ENCODE results near the gene AZIN2. TPM values are rescaled to one million over a fixed set of nuclear protein-coding genes. Genes with fewer than 3 reads are reported as not detected.

AZIN2 gene
- total and polyA plus RNA-seq, 9 of the 15 experiments (the other 6 are each of a cell fraction or from before 2014, with no cell fraction given) = 0.06 to 0.91 (median 0.42) TPM; not detected in 2

DNA sequence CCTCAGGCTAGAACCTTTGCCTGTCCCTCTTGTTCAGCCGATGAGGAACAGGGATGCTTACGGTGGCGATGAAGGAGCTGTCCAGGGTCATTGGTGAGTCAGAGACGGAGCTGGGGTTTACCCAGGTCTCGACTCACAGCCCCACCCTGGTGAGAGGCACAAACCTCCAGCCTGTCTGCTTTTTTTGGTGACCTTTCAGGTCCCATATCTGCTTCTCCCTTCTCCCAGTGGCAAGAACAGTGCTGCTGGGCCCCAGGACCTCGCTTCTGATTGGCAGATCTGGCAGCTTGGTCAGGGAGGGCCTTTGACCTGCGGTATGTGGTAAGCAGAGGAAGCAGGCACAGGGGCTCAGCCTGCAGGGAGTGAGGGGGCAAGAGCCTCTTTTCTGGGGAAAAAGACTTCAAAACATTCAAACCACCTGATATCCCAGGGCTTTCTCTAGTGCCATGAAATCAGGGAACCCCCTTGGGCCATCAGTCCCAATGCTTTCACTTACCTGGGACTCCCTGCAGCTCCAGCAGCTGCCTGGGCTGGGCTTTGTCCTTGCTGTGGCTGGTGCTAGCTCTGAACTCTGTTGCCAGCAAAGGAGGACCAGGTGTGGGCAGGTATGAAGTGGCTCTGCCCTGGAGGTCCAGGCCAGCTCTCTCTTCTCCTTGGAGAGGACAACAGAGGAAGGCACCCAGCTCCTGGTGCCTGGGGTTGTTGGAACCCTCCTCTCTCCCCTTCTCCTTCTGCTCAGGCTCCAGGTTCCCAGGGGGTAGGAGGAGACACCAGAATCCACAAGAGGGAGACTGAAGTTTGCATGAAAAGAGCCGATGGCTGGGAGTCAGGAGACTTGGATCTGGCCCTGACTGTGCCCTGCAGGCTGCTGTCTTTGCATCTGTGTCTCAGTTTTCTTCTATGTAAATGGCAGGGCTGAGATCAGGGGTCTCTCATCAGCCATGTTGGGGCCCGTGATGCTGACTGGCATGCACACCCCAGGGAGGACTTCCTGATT, 59.5 kb downstream of the AZIN2 start (continued):
- TF ChIP-seq, protein P1, sequence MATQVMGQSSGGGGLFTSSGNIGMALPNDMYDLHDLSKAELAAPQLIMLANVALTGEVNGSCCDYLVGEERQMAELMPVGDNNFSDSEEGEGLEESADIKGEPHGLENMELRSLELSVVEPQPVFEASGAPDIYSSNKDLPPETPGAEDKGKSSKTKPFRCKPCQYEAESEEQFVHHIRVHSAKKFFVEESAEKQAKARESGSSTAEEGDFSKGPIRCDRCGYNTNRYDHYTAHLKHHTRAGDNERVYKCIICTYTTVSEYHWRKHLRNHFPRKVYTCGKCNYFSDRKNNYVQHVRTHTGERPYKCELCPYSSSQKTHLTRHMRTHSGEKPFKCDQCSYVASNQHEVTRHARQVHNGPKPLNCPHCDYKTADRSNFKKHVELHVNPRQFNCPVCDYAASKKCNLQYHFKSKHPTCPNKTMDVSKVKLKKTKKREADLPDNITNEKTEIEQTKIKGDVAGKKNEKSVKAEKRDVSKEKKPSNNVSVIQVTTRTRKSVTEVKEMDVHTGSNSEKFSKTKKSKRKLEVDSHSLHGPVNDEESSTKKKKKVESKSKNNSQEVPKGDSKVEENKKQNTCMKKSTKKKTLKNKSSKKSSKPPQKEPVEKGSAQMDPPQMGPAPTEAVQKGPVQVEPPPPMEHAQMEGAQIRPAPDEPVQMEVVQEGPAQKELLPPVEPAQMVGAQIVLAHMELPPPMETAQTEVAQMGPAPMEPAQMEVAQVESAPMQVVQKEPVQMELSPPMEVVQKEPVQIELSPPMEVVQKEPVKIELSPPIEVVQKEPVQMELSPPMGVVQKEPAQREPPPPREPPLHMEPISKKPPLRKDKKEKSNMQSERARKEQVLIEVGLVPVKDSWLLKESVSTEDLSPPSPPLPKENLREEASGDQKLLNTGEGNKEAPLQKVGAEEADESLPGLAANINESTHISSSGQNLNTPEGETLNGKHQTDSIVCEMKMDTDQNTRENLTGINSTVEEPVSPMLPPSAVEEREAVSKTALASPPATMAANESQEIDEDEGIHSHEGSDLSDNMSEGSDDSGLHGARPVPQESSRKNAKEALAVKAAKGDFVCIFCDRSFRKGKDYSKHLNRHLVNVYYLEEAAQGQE (IDR thresholded peaks at IDR 0.05; ENCODE audit: borderline replicate concordance) = peak; percentile 83
- TF ChIP-seq, protein P1 (CRISPR knock-in tag; IDR thresholded peaks at IDR 0.05; ENCODE audit: low read depth) = peak; percentile 56; the same call in 1 of the 2 replicates
- TF ChIP-seq ZNF431 (CRISPR knock-in tag; IDR thresholded peaks at IDR 0.05) (no peak), EHMT2 (IDR thresholded peaks at IDR 0.05) (0 out of 2 replicates have a peak, but pooled peaks have one; percentile 22), JUND (IDR thresholded peaks at IDR 0.05; ENCODE audit: borderline replicate concordance, low read depth, low read length) (0 out of 2 replicates have a peak, but pooled peaks have one; percentile 19), JUND (tag; IDR thresholded peaks at IDR 0.05; ENCODE audit: borderline replicate concordance, low read depth, low read length) (no peak), FOSL1 (tag; conservative IDR thresholded peaks at IDR 0.05) (0 out of 2 replicates have a peak, but pooled peaks have one; percentile 32)
- TF ChIP-seq, protein P2, sequence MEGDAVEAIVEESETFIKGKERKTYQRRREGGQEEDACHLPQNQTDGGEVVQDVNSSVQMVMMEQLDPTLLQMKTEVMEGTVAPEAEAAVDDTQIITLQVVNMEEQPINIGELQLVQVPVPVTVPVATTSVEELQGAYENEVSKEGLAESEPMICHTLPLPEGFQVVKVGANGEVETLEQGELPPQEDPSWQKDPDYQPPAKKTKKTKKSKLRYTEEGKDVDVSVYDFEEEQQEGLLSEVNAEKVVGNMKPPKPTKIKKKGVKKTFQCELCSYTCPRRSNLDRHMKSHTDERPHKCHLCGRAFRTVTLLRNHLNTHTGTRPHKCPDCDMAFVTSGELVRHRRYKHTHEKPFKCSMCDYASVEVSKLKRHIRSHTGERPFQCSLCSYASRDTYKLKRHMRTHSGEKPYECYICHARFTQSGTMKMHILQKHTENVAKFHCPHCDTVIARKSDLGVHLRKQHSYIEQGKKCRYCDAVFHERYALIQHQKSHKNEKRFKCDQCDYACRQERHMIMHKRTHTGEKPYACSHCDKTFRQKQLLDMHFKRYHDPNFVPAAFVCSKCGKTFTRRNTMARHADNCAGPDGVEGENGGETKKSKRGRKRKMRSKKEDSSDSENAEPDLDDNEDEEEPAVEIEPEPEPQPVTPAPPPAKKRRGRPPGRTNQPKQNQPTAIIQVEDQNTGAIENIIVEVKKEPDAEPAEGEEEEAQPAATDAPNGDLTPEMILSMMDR (IDR thresholded peaks at IDR 0.05 in 2 of 3, conservative IDR thresholded peaks at IDR 0.05 in 1 of 3; ENCODE audit: insufficient read depth in 2 of 3, low read depth in 1 of 3, low read length in 3 of 3) = peak; percentile 14 to 29 (median 25); a peak in 2 of 6 replicates

Measured in K562 (cell line).